HepG2 (cell line): ENCODE data around the gene SPATA33. TPM values are rescaled to one million over a fixed set of nuclear protein-coding genes. Genes with fewer than 3 reads are reported as not detected.
A peak's percentile ranks its signal among the peaks of the same experiment; 100 is the strongest.

Experiments
- AHDC1 ChIP-seq: sonication (generic); formaldehyde crosslinking; IDR thresholded peaks from 2 replicates; pipeline ENCODE4 v1.5.1; 2020; ENCODE audit warnings: mild to moderate bottlenecking, missing genetic modification reagents, borderline replicate concordance
- ARNT2 ChIP-seq: sonication (generic); formaldehyde crosslinking; IDR thresholded peaks from 2 replicates; pipeline ENCODE4 v1.8.0; 2022; ENCODE audit warnings: mild to moderate bottlenecking, low read depth, missing genetic modification reagents, moderate library complexity
- ATF7 ChIP-seq, 2 experiments: fragments of 450-650 bp in 1 of 2; sonication (generic) in 1 of 2; formaldehyde crosslinking in 1 of 2; IDR thresholded peaks; 2 replicates each; pipeline versions ENCODE4 v1.4.0 to v1.6.1; 2016 to 2020; ENCODE audit warnings: antibody characterized with exemption in 1 of 2, mild to moderate bottlenecking in 1 of 2, missing genetic modification reagents in 1 of 2
- CEBPG ChIP-seq: IDR thresholded peaks from 2 replicates; pipeline ENCODE4 v1.6.1; 2016
- FOXA1 ChIP-seq, 2 experiments: fragments of 450-650 bp in 1 of 2; sonication (generic) in 1 of 2; formaldehyde crosslinking in 1 of 2; IDR thresholded peaks; 2 replicates each; pipeline versions ENCODE4 v1.4.0 to v1.6.1; 2016 to 2020; ENCODE audit warnings: missing genetic modification reagents in 1 of 2
- FOXK2 ChIP-seq: fragments of 450-650 bp; IDR thresholded peaks from 2 replicates; pipeline ENCODE4 v1.6.1; 2016
- JUN ChIP-seq: sonication (generic); formaldehyde crosslinking; IDR thresholded peaks from 2 replicates; pipeline ENCODE4 v1.4.0; 2020; ENCODE audit warnings: mild to moderate bottlenecking, missing genetic modification reagents
- RNF219 ChIP-seq: sonication (generic); formaldehyde crosslinking; IDR thresholded peaks from 2 replicates; pipeline ENCODE4 v1.5.0; 2020; ENCODE audit warnings: mild to moderate bottlenecking, missing genetic modification reagents
- SNAPC2 ChIP-seq: sonication (generic); formaldehyde crosslinking; IDR thresholded peaks from 2 replicates; pipeline ENCODE4 v1.8.1; 2022; ENCODE audit warnings: mild to moderate bottlenecking, missing genetic modification reagents
- SNRNP70 ChIP-seq: fragments of 200-400 bp; formaldehyde crosslinking; IDR thresholded peaks from 2 replicates; pipeline ENCODE4 v1.6.1; 2017; ENCODE audit warnings: mild to moderate bottlenecking, low read depth, low read length, moderate library complexity
- TAF1 ChIP-seq: sonication (generic); formaldehyde crosslinking; IDR thresholded peaks from 2 replicates; pipeline ENCODE4 v1.4.0; 2020; ENCODE audit warnings: missing genetic modification reagents
- TBX2 ChIP-seq: sonication (generic); formaldehyde crosslinking; IDR thresholded peaks from 2 replicates; pipeline ENCODE4 v1.5.0; 2020; ENCODE audit warnings: missing genetic modification reagents, mild to moderate bottlenecking, borderline replicate concordance
- ZBTB25 ChIP-seq: IDR thresholded peaks from 2 replicates; pipeline ENCODE4 v1.6.1; 2018; ENCODE audit warnings: missing genetic modification reagents
- ZMYM3 ChIP-seq: sonication (generic); formaldehyde crosslinking; IDR thresholded peaks from 2 replicates; pipeline ENCODE4 v1.5.1; 2020; ENCODE audit warnings: mild to moderate bottlenecking, missing genetic modification reagents
- ZNF33B ChIP-seq: sonication (generic); formaldehyde crosslinking; IDR thresholded peaks from 2 replicates; pipeline ENCODE4 v1.5.1; 2020; ENCODE audit warnings: mild to moderate bottlenecking, missing genetic modification reagents
- ZNF367 ChIP-seq: sonication (generic); formaldehyde crosslinking; IDR thresholded peaks from 2 replicates; pipeline ENCODE4 v1.4.0; 2020; ENCODE audit warnings: missing genetic modification reagents, borderline replicate concordance
- ZNF576 ChIP-seq: sonication (generic); formaldehyde crosslinking; IDR thresholded peaks from 2 replicates; pipeline ENCODE4 v1.4.0; 2020; ENCODE audit warnings: mild to moderate bottlenecking, missing genetic modification reagents
- ZNF580 ChIP-seq: IDR thresholded peaks from 2 replicates; pipeline ENCODE4 v1.6.1; 2016; ENCODE audit warnings: low read depth, borderline replicate concordance
- ZNF703 ChIP-seq: sonication (generic); formaldehyde crosslinking; IDR thresholded peaks from 2 replicates; pipeline ENCODE4 v1.5.1; 2020; ENCODE audit warnings: missing genetic modification reagents, mild to moderate bottlenecking, moderate library complexity, borderline replicate concordance
- polyA plus RNA-seq, 8 experiments: library from polyadenylated mRNA; depleted of rRNA in 3 of 8; stranded (reverse) in 7 of 8; unstranded in 1 of 8; fragments of >200 nt; fragmentation: Illumina TruSeq in 4 of 8; extraction: Trizol in 4 of 8; gene quantifications; 2 replicates each; pipeline versions ENCODE4 v1.2.1 to v1.2.3, GENCODE V29; 2011 to 2016; ENCODE audit warnings: low read depth in 4 of 8, missing spikeins in 1 of 8, mixed read lengths in 1 of 8; ENCODE audit not compliant: insufficient read depth in 1 of 8
- total RNA-seq, 5 experiments: library from RNA; depleted of rRNA; stranded (reverse); fragments of >200 nt; fragmentation: Illumina TruSeq; extraction: Trizol; gene quantifications; 2 replicates each; pipeline ENCODE4 v1.2.3, GENCODE V29; 2016; ENCODE audit warnings: low read depth in 1 of 5

SPATA33 gene
- total and polyA plus RNA-seq, 2 of the 13 experiments (the other 11 are each of a cell fraction or from before 2014, with no cell fraction given): 5.7 to 11.0 TPM

- TF ChIP-seq ZNF703 (no peak), ZNF33B (CRISPR knock-in tag) (no peak), ZNF580 (CRISPR knock-in tag) (peak; percentile 49), ARNT2 (peak; percentile 71; the same call in 1 of the 2 replicates), RNF219 (CRISPR knock-in tag) (no peak), CEBPG (CRISPR knock-in tag) (peak; percentile 20; the same call in 1 of the 2 replicates), ZBTB25 (CRISPR knock-in tag) (no peak; the same call in 1 of the 2 replicates), ZMYM3 (no peak), SNRNP70 (no peak), TBX2 (CRISPR knock-in tag) (peak; percentile 72), TAF1 (CRISPR knock-in tag) (peak; percentile 50; the same call in 1 of the 2 replicates), ZNF367 (CRISPR knock-in tag) (no peak), FOXK2 (no peak), JUN (peak; percentile 95), ATF7 (IDR thresholded peaks at IDR 0.05) (peak; percentile 100), ATF7 (CRISPR knock-in tag; IDR thresholded peaks at IDR 0.05) (peak; percentile 99), AHDC1 (CRISPR knock-in tag) (0 out of 2 replicates have a peak, but pooled peaks have one; percentile 41), ZNF576 (no peak), FOXA1 (IDR thresholded peaks at IDR 0.05) (no peak), FOXA1 (CRISPR knock-in tag; IDR thresholded peaks at IDR 0.05) (no peak), SNAPC2 (no peak; the same call in 1 of the 2 replicates)
Observed at GRCh38 chr16:89700100-89700648, 42.5 kb downstream of the SPATA33 start (continued).
